Measurements from ENCODE around the gene PRELID3B. TPM values are rescaled to one million over a fixed set of nuclear protein-coding genes. Genes with fewer than 3 reads are reported as not detected.

Gene PRELID3B
- total and polyA plus RNA-seq, 10 of the 15 experiments (the other 5 are each of a cell fraction or from before 2014, with no cell fraction given), result 72.5 to 151 (median 124) TPM

DNA sequence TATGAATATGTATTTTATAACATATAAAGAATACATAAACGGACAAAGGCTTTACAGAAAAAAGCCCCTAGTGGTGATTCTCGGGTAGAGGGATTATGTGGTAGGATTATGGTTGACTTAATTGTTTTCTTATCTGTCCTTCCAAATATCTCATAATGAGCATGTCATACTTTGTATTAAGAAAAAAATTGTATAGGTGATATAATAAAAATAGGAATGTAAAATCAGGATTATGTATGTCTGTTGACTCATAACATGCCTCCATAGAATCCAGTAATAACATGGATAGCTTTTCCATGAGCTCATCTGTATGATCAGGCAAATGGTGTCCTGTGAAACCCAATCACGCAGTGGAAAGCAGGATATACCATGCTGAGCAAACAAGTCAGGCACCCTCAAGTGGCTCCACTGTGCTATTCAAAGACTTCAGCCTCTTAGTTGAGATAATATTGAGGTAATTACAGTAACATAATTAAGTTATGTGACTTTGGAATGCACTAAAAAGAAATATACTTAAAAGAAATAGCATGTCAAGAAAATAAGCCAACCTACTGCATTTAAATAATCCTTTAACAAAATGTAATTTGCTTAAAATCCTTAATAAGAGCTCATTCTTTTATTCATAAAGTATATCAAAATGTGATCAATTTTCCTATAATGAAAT lies 39.6 kb upstream of the PRELID3B start:
- BruUV-seq (replicated peaks), result no TSS peak
- Histone ChIP-seq H3K4me3 (no peak overlapping the region), H3K27me3 (replicated peaks in 1 of 2; ENCODE audit: control insufficient read depth in 2 of 2, insufficient read depth in 2 of 2, low read length in 1 of 2) (no peaks in the 10 kb centered on the region; a peak in 1 of 4 replicates), H3K27ac (ENCODE audit: control insufficient read depth, insufficient read depth) (no peak overlapping the region), H3K4me1 (ENCODE audit: control insufficient read depth, insufficient read depth, low read length) (no peaks in the 10 kb centered on the region), H3K36me3 (ENCODE audit: control insufficient read depth in 2 of 2, insufficient read depth in 2 of 2, low read length in 1 of 2) (no peaks in the 10 kb centered on the region), H3K9me3 (replicated peaks; ENCODE audit: control insufficient read depth, insufficient read depth, low read length) (no peaks in the 10 kb centered on the region), H3K4me2 (ENCODE audit: control insufficient read depth, insufficient read depth) (no peak overlapping the region), H2AFZ (ENCODE audit: control insufficient read depth, low read depth, low read length) (no peak overlapping the region), H3K79me2 (ENCODE audit: control insufficient read depth, insufficient read depth, low read length) (no peaks in the 10 kb centered on the region), H3K9ac (ENCODE audit: control insufficient read depth, insufficient read depth, low read length) (no peak overlapping the region), H4K20me1 (ENCODE audit: control insufficient read depth, insufficient read depth) (no peaks in the 10 kb centered on the region)
- FAIRE-seq, result no peak
- ChIA-PET POLR2A (no interaction called here), RAD21 (ENCODE audit: unreplicated experiment) (no interaction called here), SMC1A (ENCODE audit: uncharacterized antibody, unreplicated experiment) (interaction anchor here (1.0 to 1.4 kb wide), 2 partner anchors 212 to 216 kb away, joined by 3 read pairs; no protein-coding TSS in a partner anchor), CTCF (interaction anchor here (0.6 to 1.4 kb wide), 10 partner anchors 9 to 219 kb away, joined by 3 to 6 read pairs (median 4); no protein-coding TSS in a partner anchor)
- ATAC-seq, result no peak
- in situ Hi-C loops (cut with MboI) (no loop called here), intact Hi-C loops (cut with micrococcal nuclease; ENCODE audit: unreplicated experiment) (loop anchor here (10.0 kb wide), 2 partner anchors 323 to 373 kb away; no protein-coding TSS in a partner anchor)
- no peak for DNase-seq (ENCODE audit: low read depth, low spot score)
- WGBS (ENCODE audit: insufficient coverage, insufficient replicate concordance, low lambda C conversion rate, missing lambda C conversion rate), result 7% methylated on average over 3 of the region's 3 CpGs
- TF ChIP-seq RAD21 (IDR thresholded peaks at IDR 0.05; ENCODE audit: insufficient read depth, low read depth, low read length), result peak; percentile 21; the same call in 1 of the 2 replicates
- TF ChIP-seq, protein P1, sequence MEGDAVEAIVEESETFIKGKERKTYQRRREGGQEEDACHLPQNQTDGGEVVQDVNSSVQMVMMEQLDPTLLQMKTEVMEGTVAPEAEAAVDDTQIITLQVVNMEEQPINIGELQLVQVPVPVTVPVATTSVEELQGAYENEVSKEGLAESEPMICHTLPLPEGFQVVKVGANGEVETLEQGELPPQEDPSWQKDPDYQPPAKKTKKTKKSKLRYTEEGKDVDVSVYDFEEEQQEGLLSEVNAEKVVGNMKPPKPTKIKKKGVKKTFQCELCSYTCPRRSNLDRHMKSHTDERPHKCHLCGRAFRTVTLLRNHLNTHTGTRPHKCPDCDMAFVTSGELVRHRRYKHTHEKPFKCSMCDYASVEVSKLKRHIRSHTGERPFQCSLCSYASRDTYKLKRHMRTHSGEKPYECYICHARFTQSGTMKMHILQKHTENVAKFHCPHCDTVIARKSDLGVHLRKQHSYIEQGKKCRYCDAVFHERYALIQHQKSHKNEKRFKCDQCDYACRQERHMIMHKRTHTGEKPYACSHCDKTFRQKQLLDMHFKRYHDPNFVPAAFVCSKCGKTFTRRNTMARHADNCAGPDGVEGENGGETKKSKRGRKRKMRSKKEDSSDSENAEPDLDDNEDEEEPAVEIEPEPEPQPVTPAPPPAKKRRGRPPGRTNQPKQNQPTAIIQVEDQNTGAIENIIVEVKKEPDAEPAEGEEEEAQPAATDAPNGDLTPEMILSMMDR (IDR thresholded peaks at IDR 0.05 in 2 of 3, conservative IDR thresholded peaks at IDR 0.05 in 1 of 3; ENCODE audit: control insufficient read depth in 2 of 3, extremely low read depth in 1 of 3, insufficient read depth in 1 of 3, low read depth in 3 of 3, low read length in 3 of 3), result peak in 2 of 3 experiments; percentile 30 to 32; a peak in 4 of 6 replicates
- TF ChIP-seq RFX5 (IDR thresholded peaks at IDR 0.05; ENCODE audit: low read depth, low read length), result no peak

DNA sequence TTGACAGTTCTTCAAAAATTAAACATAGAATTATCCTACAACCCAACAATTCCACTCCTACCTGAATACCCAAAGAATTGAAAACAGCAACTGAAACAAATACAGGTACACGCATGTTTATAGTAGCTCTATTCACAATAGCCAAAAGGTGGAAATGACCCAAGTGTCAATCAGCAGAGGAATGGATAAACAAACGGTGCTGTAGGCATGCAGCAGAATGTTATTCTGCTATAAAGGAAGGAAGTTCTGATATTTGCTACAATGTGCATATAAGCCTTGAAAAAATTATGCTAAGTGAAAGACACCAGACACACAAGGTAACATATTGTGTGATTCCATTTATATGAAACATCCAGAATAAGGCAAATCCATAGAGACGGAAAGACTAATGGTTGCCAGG lies 38.5 kb upstream of the PRELID3B start:
- H3K27me3 ChIP-seq (replicated peaks in 1 of 2; ENCODE audit: control insufficient read depth in 2 of 2, insufficient read depth in 2 of 2, low read length in 1 of 2), result no peaks in the 10 kb centered on the region; a peak in 1 of 4 replicates
- BruUV-seq (replicated peaks), result no TSS peak
- no peak overlapping the region for H3K4me3 ChIP-seq
- no peaks in the 10 kb centered on the region for H3K79me2 ChIP-seq (ENCODE audit: control insufficient read depth, insufficient read depth, low read length)
- 51% methylated on average over 3 of the region's 3 CpGs for WGBS (ENCODE audit: insufficient coverage, insufficient replicate concordance, low lambda C conversion rate, missing lambda C conversion rate)
- no peak overlapping the region for H3K9ac ChIP-seq (ENCODE audit: control insufficient read depth, insufficient read depth, low read length)
- ChIA-PET POLR2A (no interaction called here), SMC1A (ENCODE audit: uncharacterized antibody, unreplicated experiment) (no interaction called here), CTCF (no interaction called here), RAD21 (ENCODE audit: unreplicated experiment) (no interaction called here)
- DNase-seq (ENCODE audit: low read depth, low spot score) (no peak), ATAC-seq (no peak), FAIRE-seq (no peak)
- H2AFZ ChIP-seq (ENCODE audit: control insufficient read depth, low read depth, low read length), result no peak overlapping the region
- in situ Hi-C loops (cut with MboI) (no loop called here), intact Hi-C loops (cut with micrococcal nuclease; ENCODE audit: unreplicated experiment) (loop anchor here (10.0 kb wide), 2 partner anchors 324 to 374 kb away; no protein-coding TSS in a partner anchor)
- no peaks in the 10 kb centered on the region for H4K20me1 ChIP-seq (ENCODE audit: control insufficient read depth, insufficient read depth)
- no peaks in the 10 kb centered on the region for H3K9me3 ChIP-seq (replicated peaks; ENCODE audit: control insufficient read depth, insufficient read depth, low read length)
- no peak overlapping the region for H3K4me2 ChIP-seq (ENCODE audit: control insufficient read depth, insufficient read depth)
- no peaks in the 10 kb centered on the region for H3K4me1 ChIP-seq (ENCODE audit: control insufficient read depth, insufficient read depth, low read length)
- H3K36me3 ChIP-seq (ENCODE audit: control insufficient read depth in 2 of 2, insufficient read depth in 2 of 2, low read length in 1 of 2), result no peaks in the 10 kb centered on the region
- no peak overlapping the region for H3K27ac ChIP-seq (ENCODE audit: control insufficient read depth, insufficient read depth)
- TF ChIP-seq SIN3A (IDR thresholded peaks at IDR 0.05; ENCODE audit: low read depth, low read length) (no peak), HDGF (IDR thresholded peaks at IDR 0.05) (no peak), ZSCAN29 (IDR thresholded peaks at IDR 0.05) (no peak), BRCA1 (IDR thresholded peaks at IDR 0.05; ENCODE audit: low read depth, low read length) (no peak), BCL11A (IDR thresholded peaks at IDR 0.05; ENCODE audit: low read depth, low read length) (no peak), TAF1 (IDR thresholded peaks at IDR 0.05; ENCODE audit: borderline replicate concordance, low read depth, low read length) (no peak), MEF2B (IDR thresholded peaks at IDR 0.05; ENCODE audit: partially characterized antibody, poor library complexity, severe bottlenecking) (no peak), CHD4 (IDR thresholded peaks at IDR 0.05) (no peak), STAT1 (conservative IDR thresholded peaks at IDR 0.05) (no peak), CEBPB (IDR thresholded peaks at IDR 0.05; ENCODE audit: borderline replicate concordance in 1 of 2, low read depth in 2 of 2, low read length in 2 of 2) (no peak), NFYB (IDR thresholded peaks at IDR 0.05; ENCODE audit: insufficient read depth, low read depth, low read length) (no peak)
